Measurements from ENCODE around the gene TBPL1.

Gene TBPL1

DNA sequence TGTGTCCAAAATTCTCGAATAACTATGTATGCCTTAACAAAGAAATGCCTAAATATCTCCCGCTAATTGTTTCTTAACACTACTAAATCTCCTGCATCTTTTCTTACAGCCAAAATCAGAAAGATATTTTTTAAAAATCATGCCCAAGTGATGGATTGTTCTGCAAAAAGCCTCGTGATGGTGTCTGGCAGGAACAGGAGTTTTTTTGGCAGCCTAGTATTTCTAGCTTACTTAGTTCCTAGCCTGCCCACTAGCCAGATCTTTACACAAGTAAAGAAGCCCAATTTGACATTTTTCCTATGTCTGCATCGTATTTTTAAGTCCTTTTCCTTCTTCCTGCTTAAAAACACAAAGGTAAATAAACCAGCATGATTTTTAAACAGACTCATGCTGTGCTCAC is 67.9 kb downstream of the TBPL1 start:
- TF ChIP-seq, protein P1, sequence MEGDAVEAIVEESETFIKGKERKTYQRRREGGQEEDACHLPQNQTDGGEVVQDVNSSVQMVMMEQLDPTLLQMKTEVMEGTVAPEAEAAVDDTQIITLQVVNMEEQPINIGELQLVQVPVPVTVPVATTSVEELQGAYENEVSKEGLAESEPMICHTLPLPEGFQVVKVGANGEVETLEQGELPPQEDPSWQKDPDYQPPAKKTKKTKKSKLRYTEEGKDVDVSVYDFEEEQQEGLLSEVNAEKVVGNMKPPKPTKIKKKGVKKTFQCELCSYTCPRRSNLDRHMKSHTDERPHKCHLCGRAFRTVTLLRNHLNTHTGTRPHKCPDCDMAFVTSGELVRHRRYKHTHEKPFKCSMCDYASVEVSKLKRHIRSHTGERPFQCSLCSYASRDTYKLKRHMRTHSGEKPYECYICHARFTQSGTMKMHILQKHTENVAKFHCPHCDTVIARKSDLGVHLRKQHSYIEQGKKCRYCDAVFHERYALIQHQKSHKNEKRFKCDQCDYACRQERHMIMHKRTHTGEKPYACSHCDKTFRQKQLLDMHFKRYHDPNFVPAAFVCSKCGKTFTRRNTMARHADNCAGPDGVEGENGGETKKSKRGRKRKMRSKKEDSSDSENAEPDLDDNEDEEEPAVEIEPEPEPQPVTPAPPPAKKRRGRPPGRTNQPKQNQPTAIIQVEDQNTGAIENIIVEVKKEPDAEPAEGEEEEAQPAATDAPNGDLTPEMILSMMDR (conservative IDR thresholded peaks at IDR 0.05; ENCODE audit: low read length): no peak
- no peak overlapping the region for H3K4me3 ChIP-seq (ENCODE audit: low read length)
- no peak for DNase-seq (ENCODE audit: low read depth)

DNA sequence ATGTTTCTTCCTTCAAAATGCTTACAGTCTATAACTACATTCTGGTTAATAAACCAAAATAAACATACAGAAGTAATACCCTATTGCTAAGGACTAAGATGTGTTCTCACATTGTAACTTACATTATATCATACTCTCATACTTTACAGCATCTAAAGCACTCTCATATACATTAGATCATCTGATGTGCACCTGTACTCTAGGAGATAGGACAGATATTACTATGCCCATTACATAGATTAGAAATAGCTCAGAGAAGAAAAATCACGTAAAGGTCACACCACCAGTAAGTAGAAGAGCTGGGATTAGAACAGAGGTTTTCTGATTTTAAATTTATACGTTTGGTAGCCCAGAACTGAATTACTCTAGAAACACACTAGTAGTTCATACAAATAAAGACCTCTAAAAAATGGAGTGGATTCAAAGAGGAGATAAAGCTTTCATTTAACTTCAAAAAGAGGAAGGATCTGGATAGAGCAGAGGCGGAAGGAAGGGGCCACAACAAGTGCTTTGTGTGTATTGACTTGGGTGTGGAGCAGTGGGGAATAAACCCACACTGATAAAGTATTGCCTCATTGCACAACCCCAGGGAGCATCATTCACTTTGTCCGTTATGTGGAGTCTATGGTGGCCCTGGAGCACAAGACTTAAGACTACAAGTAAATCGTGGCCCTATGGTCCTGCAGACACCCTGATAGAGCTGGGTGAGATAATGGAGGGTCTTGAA is 68.5 kb downstream of the TBPL1 start:
- TF ChIP-seq, protein P1 (conservative IDR thresholded peaks at IDR 0.05; ENCODE audit: low read length): no peak
- no peak overlapping the region for H3K4me3 ChIP-seq (ENCODE audit: low read length)
- no peak for DNase-seq (ENCODE audit: low read depth)

DNA sequence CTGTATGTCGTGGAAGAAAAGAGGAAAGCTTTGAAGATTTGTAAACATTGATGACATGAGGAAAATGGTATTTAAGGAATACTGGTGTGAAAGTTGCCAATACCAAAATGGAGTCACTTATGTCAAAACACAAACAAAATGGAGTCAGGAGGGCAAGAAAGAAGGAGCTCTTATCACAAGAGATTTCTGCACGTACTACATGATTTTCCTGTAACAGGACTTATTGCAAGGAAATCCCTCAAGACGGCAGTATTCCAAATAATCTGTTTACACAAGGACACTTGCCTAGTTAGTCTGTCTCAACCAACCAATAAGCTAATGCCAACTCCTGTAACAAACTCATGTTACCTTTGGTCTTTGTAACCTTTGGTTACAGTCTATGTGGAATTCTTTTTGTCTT is 69.6 kb downstream of the TBPL1 start:
- H3K4me3 ChIP-seq (ENCODE audit: low read length): no peak overlapping the region
- no peak for DNase-seq (ENCODE audit: low read depth)
- TF ChIP-seq, protein P1 (conservative IDR thresholded peaks at IDR 0.05; ENCODE audit: low read length): no peak

DNA sequence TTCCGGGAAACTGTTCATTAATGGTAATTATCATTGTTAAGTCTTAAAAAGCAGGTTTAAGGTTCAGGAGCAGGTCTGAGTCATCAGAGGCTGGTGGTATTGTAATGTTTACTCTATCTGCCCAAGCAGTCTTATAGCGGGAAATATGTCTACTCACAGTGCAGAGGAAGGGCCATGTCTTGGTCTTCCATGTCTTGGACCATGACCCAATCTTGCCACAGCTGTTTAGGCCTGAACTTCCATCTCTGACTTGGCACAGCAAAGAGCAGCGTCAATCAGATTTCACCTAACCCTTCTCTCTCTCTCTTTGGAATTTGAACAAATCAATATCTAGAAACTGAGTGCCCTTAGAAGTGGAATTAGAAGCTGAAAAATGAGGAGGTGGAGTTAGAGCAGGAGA is 73.6 kb downstream of the TBPL1 start:
- DNase-seq (ENCODE audit: low read depth): no peak
- H3K4me3 ChIP-seq (ENCODE audit: low read length): no peak overlapping the region
- TF ChIP-seq, protein P1 (conservative IDR thresholded peaks at IDR 0.05; ENCODE audit: low read length): no peak

DNA sequence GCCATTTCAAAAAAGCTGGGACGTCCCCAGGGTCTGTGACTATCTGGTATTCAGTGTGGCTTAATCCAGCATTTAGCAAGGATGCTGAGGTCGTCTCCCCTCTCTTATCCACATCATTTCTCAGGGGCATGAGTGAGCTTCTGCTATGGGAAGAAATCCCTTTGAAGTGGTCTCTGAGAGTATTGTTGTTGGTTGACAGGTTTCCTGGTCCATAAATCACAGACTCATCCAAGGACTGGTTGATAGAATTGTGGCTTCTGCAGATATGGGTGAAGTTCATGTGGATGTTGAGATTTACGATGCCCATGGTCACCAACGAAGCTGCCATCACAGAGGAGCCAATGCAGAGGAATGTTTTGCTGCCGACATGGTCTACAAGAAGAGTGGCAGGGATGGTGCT is 75.4 kb downstream of the TBPL1 start:
- no peak overlapping the region for H3K4me3 ChIP-seq (ENCODE audit: low read length)
- DNase-seq (ENCODE audit: low read depth): no peak
- TF ChIP-seq, protein P1 (conservative IDR thresholded peaks at IDR 0.05; ENCODE audit: low read length): no peak

DNA sequence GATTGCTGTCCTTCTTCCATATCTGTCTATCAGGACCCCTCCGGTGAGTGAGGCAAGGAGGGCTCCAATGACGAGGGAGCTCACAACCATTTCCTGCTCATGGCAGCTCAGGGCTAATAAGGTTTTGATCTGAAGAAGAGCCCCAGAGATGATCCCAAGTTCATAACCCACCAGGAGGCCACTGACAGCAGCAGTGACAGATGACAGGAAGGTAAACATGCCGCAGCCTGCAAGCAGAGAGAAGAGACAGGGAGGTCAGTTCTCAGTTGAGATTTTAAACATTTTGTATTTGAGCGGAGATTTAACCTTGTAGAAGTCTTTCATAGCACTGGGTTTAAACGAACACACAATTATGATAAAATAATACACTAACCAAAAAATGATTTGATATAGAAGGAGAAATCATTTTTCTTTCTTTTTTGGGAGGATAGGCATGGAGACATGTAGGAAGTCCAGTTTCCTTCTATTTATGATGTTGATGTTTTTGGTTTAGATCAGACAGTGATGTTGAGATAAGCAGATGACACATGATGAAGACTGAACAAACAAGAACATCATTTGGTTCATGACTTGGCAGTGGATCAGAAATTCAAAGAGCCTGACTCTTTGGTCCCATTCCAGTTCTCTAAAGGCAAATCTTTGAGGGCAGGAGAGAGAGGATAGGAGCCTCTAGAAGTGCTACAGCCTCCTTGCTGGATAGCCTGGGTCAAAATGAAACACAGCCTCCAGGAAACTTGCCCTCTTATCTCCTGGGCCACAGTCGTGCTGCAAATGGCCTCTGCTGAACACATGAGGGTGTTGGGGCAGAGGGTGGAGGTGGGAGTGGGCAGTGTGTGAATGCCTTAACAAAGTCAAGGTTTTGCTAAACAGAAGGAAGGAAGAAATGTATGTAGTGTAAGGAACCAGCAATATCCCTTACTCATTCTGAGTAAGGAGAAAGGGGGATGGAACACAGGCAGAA is 76.8 kb downstream of the TBPL1 start:
- DNase-seq (ENCODE audit: low read depth): no peak
- no peak overlapping the region for H3K4me3 ChIP-seq (ENCODE audit: low read length)
- TF ChIP-seq, protein P1 (conservative IDR thresholded peaks at IDR 0.05; ENCODE audit: low read length): no peak

All from AG10803 (cell line).